Measurements from ENCODE around the gene RASIP1.

RASIP1 gene

GRCh38 chr19:48672994-48673393, 67.4 kb downstream of the RASIP1 start, which contains the start of gene NTN5:
NTN5 (minus strand) TSS chr19:48673017; CDS start chr19:48670986, 2,031 bp downstream.
- no peak for DNase-seq

DNA sequence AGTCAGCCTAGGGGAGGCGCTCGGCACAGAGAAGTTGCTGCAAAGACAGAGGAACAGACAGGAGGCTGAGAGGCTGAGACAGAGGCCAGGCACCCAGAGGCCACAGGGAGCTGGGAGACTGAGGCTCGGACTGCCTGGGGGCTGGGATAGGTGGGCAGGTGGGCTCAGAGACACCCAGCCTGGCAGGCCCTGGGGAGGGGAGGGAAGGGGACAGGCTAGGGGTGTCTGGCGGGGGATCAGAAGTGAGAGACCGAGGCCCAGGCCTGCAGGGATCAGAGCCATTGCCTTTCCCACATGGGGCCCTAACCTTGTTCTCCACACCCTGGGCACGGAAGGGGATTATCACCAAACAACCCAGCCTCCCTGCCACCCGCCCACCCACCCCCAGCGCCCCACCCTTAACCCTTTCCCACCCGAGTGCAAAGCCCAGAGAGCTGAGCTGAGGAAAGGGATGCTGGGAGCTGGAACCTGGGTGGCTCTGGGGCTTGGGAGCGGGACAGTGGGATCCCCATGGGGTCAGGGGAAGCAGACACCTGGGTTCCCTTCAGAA, 68.9 kb downstream of the RASIP1 start:
- no peak for DNase-seq

- DNase-seq, result no peak
These were observed 69.5 kb downstream of the RASIP1 start for GRCh38 chr19:48670699-48671445.
